HG02798 (cell line): ENCODE results near the gene NINL.
A peak's percentile ranks its signal among the peaks of the same experiment; 100 is the strongest.

Source experiments
- ATAC-seq: cut with Tn5 transposase; IDR thresholded peaks from one replicate; pipeline ENCODE4 v1.9.1; 2021; ENCODE audit warnings: mild to moderate bottlenecking; ENCODE audit not compliant: unreplicated experiment, poor library complexity

Gene NINL

GRCh38 chr20:25447671-25448070 is 137.7 kb downstream of the NINL start:
- ATAC-seq = no peak

DNA sequence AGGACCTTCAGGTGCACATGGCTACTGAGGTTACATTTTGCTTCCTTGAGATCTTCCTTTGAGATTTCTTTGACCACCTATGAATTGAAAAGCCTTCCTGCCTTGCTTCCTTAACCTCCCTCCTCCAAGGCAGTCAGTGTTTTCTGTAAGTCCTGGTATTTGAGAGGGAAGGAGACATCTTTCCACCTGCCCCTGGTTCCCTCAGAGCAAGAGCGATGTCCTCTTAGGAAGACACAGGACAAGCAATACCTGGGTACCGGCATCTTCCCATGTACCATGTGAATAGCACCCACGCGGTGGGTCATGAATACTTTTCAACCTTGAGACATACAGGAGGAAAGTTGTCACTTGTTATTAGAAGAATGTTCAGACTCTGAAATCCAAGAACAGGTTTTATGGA is 140.8 kb downstream of the NINL start:
- no peak for ATAC-seq

GRCh38 chr20:25439328-25439727 is 146.0 kb downstream of the NINL start:
- no peak for ATAC-seq

GRCh38 chr20:25437153-25437581 is 148.2 kb downstream of the NINL start:
- ATAC-seq = no peak

GRCh38 chr20:25424536-25424935 is 160.8 kb downstream of the NINL start:
- ATAC-seq = no peak

GRCh38 chr20:25422032-25422431 is 163.3 kb downstream of the NINL start:
- no peak for ATAC-seq

DNA sequence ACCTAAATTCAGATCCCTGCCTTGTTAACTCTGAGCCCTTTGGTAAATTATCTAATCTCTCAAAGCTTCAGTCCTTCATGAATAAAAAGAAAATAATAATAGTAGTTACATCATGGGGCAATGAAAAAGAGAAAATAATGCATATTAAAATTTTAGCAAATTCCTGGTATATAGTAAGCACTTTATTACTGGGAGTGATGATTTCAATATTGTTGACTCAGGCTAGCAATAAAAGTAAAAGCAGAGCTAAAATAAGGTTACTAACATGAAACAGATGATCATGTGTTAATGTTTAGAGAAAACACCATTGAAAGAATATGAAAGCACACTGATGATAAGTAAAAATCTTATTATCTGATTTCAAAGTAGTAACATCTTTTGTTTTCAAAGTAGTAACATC is 164.2 kb downstream of the NINL start:
- no peak for ATAC-seq

DNA sequence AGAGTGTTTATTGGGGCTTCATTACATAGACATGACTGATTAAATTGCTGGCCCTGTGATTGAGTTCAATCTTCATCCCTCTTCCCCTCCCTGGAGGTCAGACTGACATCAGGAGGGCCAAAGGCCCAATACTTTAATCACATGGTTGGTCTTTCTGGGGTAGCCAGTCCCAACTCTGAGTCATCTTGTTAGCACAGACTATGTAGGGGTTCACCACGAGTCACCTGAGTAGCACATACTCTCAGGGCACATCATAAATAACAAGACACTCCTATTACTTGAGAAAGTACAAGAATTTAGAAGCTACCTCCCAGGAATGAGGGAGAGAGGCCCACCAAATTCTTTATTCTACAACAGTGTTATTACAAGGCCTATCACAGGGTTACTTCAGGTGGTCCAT is 166.6 kb downstream of the NINL start:
- no peak for ATAC-seq

DNA sequence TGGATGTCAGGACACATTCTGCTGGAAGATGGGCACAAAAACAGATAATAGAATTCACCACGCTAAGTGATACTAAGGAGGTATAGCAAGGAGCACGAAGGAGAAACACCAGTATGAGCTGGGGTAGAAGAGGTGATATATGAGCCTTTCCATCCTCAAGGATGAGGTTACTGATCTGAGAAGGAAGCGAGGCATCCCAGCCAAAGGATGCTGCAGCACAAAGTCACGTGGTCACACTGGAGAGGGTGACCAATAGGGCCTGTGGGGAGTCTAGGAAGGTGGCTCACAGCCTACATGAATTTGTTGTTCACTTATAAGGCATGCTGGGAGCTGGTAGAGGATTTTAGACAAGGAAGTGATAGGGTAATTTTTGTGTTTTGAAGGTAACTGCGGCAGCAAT is 176.4 kb downstream of the NINL start:
- ATAC-seq = no peak

GRCh38 chr20:25408170-25408547 is 177.2 kb downstream of the NINL start:
- ATAC-seq = no peak

GRCh38 chr20:25407311-25408169 is 177.8 kb downstream of the NINL start, which contains the start of gene GINS1:
Gene GINS1, plus strand, starts transcription at chr20:25407673. Its CDS starts 148 bp downstream, at chr20:25407821.
- ATAC-seq = peak; percentile 93
